CD14-positive monocyte (primary cell): ENCODE data around the gene HYDIN. TPM values are rescaled to one million over a fixed set of nuclear protein-coding genes. Genes with fewer than 3 reads are reported as not detected.
"Not testable (repeated sequence)": the region's sequence is repeated elsewhere in the genome, so short reads cannot be mapped to it uniquely, and the experiment has no call there.

Experiments
- DNase-seq, 3 donors: peaks; one replicate each; pipeline ENCODE4 v3.0.0-alpha.2; 2011 to 2022
- H2AFZ ChIP-seq: 2 replicates; pipeline ENCODE4 v1.6.0; 2012; ENCODE audit warnings: mild to moderate bottlenecking, low read depth, low read length, inconsistent platforms; ENCODE audit not compliant: insufficient read depth, poor library complexity, severe bottlenecking
- H3K27ac ChIP-seq, 2 donors: 1 replicate in 1 of 2; 2 replicates in 1 of 2; pipeline ENCODE4 v1.5.1; 2012 to 2013; ENCODE audit warnings: low read length in 2 of 2, control low read depth in 1 of 2, inconsistent platforms in 1 of 2, low read depth in 1 of 2, mild to moderate bottlenecking in 1 of 2
- H3K27me3 ChIP-seq, 2 donors: one replicate each; pipeline versions ENCODE4 v1.6.0 to v1.6.1; 2011 to 2013; ENCODE audit warnings: low read length in 2 of 2; ENCODE audit not compliant: control insufficient read depth in 2 of 2, insufficient read depth in 2 of 2
- H3K36me3 ChIP-seq, 2 donors: replicated peaks in 1 of 2; 1 replicate in 1 of 2; 2 replicates in 1 of 2; pipeline versions ENCODE4 v1.5.1 to v1.6.1; 2012 to 2013; ENCODE audit warnings: low read length in 2 of 2, control low read depth in 1 of 2, inconsistent platforms in 1 of 2, mild to moderate bottlenecking in 1 of 2; ENCODE audit not compliant: insufficient read depth in 2 of 2, control insufficient read depth in 1 of 2
- H3K4me1 ChIP-seq, 2 donors: 1 replicate in 1 of 2; 2 replicates in 1 of 2; pipeline versions ENCODE4 v1.5.1 to v1.6.1; 2012 to 2013; ENCODE audit warnings: low read length in 2 of 2, control low read depth in 1 of 2, inconsistent platforms in 1 of 2, mild to moderate bottlenecking in 1 of 2, moderate library complexity in 1 of 2; ENCODE audit not compliant: insufficient read depth in 2 of 2, control insufficient read depth in 1 of 2
- H3K4me2 ChIP-seq: replicated peaks from 2 replicates; pipeline ENCODE3; 2012; ENCODE audit warnings: low read length, moderate library complexity, mild to moderate bottlenecking; ENCODE audit not compliant: poor library complexity, severe bottlenecking; ENCODE audit errors: extremely low read depth
- H3K4me3 ChIP-seq, 3 experiments: fragments of 200-600 bp in 1 of 3; sonication (generic) in 1 of 3; replicated peaks in 1 of 3; 1 replicate in 2 of 3; 2 replicates in 1 of 3; pipeline ENCODE4 v1.5.1; 2011 to 2013; ENCODE audit warnings: low read length in 3 of 3, mild to moderate bottlenecking in 3 of 3, control low read depth in 2 of 3, low read depth in 2 of 3, inconsistent platforms in 1 of 3, moderate library complexity in 1 of 3
- H3K79me2 ChIP-seq: 2 replicates; pipeline ENCODE4 v1.6.0; 2012; ENCODE audit warnings: mild to moderate bottlenecking, control low read depth, inconsistent platforms, low read length, moderate library complexity; ENCODE audit not compliant: insufficient read depth
- H3K9ac ChIP-seq: 2 replicates; pipeline ENCODE4 v1.6.0; 2017; ENCODE audit warnings: low read length, mild to moderate bottlenecking; ENCODE audit not compliant: insufficient read depth, poor library complexity, severe bottlenecking
- H3K9me3 ChIP-seq, 2 donors: replicated peaks in 1 of 2; 1 replicate in 1 of 2; 2 replicates in 1 of 2; pipeline versions ENCODE4 v1.5.1 to v1.6.1; 2012 to 2013; ENCODE audit warnings: low read length in 2 of 2, control low read depth in 1 of 2; ENCODE audit not compliant: control insufficient read depth in 1 of 2, insufficient read depth in 1 of 2
- H4K20me1 ChIP-seq: 2 replicates; pipeline ENCODE4 v1.6.0; 2012; ENCODE audit warnings: mild to moderate bottlenecking, low read length, control low read depth, moderate library complexity; ENCODE audit not compliant: insufficient read depth
- H3K27ac Mint-ChIP-seq, 7 donors: one replicate each; pipeline ENCODE4 v1.8.0; 2020; ENCODE audit warnings: mild to moderate bottlenecking in 7 of 7, mixed read lengths in 7 of 7, moderate library complexity in 6 of 7, inconsistent platforms in 2 of 7
- H3K27me3 Mint-ChIP-seq, 3 donors: one replicate each; pipeline ENCODE4 v1.8.0; 2021 to 2022; ENCODE audit warnings: low read depth in 3 of 3, mild to moderate bottlenecking in 3 of 3, mixed read lengths in 3 of 3, moderate library complexity in 3 of 3, inconsistent platforms in 1 of 3
- H3K36me3 Mint-ChIP-seq, 2 donors: one replicate each; pipeline ENCODE4 v1.8.0; 2020; ENCODE audit warnings: mixed read lengths in 2 of 2, inconsistent platforms in 1 of 2, mild to moderate bottlenecking in 1 of 2
- H3K4me1 Mint-ChIP-seq: one replicate; pipeline ENCODE4 v1.8.0; 2020; ENCODE audit warnings: mild to moderate bottlenecking, mixed read lengths
- H3K4me3 Mint-ChIP-seq, 2 donors: one replicate each; pipeline ENCODE4 v1.8.0; 2020; ENCODE audit warnings: mild to moderate bottlenecking in 2 of 2, mixed read lengths in 2 of 2, moderate library complexity in 1 of 2
- H3K9me3 Mint-ChIP-seq, 7 donors: one replicate each; pipeline ENCODE4 v1.8.0; 2020 to 2022; ENCODE audit warnings: mixed read lengths in 7 of 7, mild to moderate bottlenecking in 6 of 7, moderate library complexity in 6 of 7, inconsistent platforms in 2 of 7
- WGBS: methylation state at CpG from one replicate; pipeline ENCODE4 v1.1.5; 2013; ENCODE audit warnings: missing lambda C conversion rate; ENCODE audit not compliant: insufficient coverage; 5-methylcytosine and 5-hydroxymethylcytosine counted together
- intact Hi-C, 2 donors: fragments of 100-400 bp; cut with micrococcal nuclease; formaldehyde crosslinking; loops; one replicate each; pipeline versions ENCODE4 v1.15.0 to v1.15.1; 2023
- polyA plus RNA-seq, 3 donors: library from polyadenylated mRNA; depleted of rRNA in 1 of 3; unstranded in 2 of 3; stranded (reverse) in 1 of 3; fragments of 300-500 nt in 2 of 3; fragments of >200 nt in 1 of 3; fragmentation: Illumina TruSeq in 2 of 3; gene quantifications; 1 replicate in 2 of 3; 2 replicates in 1 of 3; pipeline ENCODE4 v1.2.3, GENCODE V29; 2012 to 2021

Gene HYDIN
- polyA plus RNA-seq, 3 donors = not detected

GRCh38 chr16:70882311-70882710, 348.2 kb downstream of the HYDIN start:
- H3K4me2 ChIP-seq, H3K9me3 Mint-ChIP-seq, DNase-seq, H3K27ac ChIP-seq, H3K79me2 ChIP-seq, H3K27me3 Mint-ChIP-seq, H3K36me3 ChIP-seq, H3K27ac Mint-ChIP-seq, H2AFZ ChIP-seq, H3K9me3 ChIP-seq, H3K4me1 ChIP-seq, H3K4me3 ChIP-seq, H3K9ac ChIP-seq, H4K20me1 ChIP-seq, H3K36me3 Mint-ChIP-seq, H3K4me3 Mint-ChIP-seq, H3K4me1 Mint-ChIP-seq, H3K27me3 ChIP-seq, intact Hi-C loops: not testable (repeated sequence)
- WGBS = no CpG with 5 or more reads among the region's 8 CpGs

- H3K9me3 ChIP-seq, H3K36me3 Mint-ChIP-seq, H3K27ac Mint-ChIP-seq, intact Hi-C loops, H3K27ac ChIP-seq, H3K4me2 ChIP-seq, H3K27me3 Mint-ChIP-seq, H4K20me1 ChIP-seq, DNase-seq, H3K9me3 Mint-ChIP-seq, H3K4me3 ChIP-seq, H3K4me1 ChIP-seq, H3K79me2 ChIP-seq, H3K4me3 Mint-ChIP-seq, H3K36me3 ChIP-seq, H2AFZ ChIP-seq, H3K27me3 ChIP-seq, H3K9ac ChIP-seq, H3K4me1 Mint-ChIP-seq: not testable (repeated sequence)
- WGBS = no CpG with 5 or more reads among the region's 5 CpGs
Observed at GRCh38 chr16:70877895-70878294, 352.6 kb downstream of the HYDIN start.

DNA sequence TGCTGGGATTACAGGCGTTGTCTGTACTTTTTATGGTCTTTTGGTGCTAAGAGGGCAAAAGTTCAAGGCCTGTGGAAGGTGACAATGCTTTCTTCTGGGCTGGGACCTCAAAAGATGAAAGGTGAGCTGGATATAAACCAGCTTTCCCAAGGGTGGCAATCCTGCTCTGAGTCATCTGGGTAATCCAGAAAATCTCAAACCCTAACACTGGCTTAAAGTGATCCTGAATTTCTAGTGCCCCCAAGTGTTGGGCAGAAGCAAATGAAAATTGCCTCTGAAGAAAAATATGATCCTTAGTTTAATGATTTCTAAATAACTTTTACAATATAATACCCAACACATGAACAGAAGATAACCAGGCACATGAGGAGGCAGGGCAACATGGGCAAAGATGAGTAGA, 354.1 kb downstream of the HYDIN start:
- H3K4me1 ChIP-seq, DNase-seq, H3K79me2 ChIP-seq, H3K27ac ChIP-seq, intact Hi-C loops, H3K9me3 ChIP-seq, H3K9ac ChIP-seq, H3K4me2 ChIP-seq, H3K27me3 Mint-ChIP-seq, H3K4me1 Mint-ChIP-seq, H3K36me3 ChIP-seq, H3K27me3 ChIP-seq, H3K4me3 Mint-ChIP-seq, H3K27ac Mint-ChIP-seq, H3K36me3 Mint-ChIP-seq, H4K20me1 ChIP-seq, H3K4me3 ChIP-seq, H2AFZ ChIP-seq, H3K9me3 Mint-ChIP-seq: not testable (repeated sequence)
- no CpG with 5 or more reads among the region's 1 CpG for WGBS

GRCh38 chr16:70864698-70865097, 365.8 kb downstream of the HYDIN start:
- H4K20me1 ChIP-seq, H2AFZ ChIP-seq, DNase-seq, H3K4me2 ChIP-seq, H3K27ac ChIP-seq, H3K27me3 Mint-ChIP-seq, H3K36me3 ChIP-seq, intact Hi-C loops, H3K9ac ChIP-seq, H3K4me3 ChIP-seq, H3K4me1 ChIP-seq, H3K9me3 Mint-ChIP-seq, H3K79me2 ChIP-seq, H3K4me3 Mint-ChIP-seq, H3K36me3 Mint-ChIP-seq, H3K27ac Mint-ChIP-seq, H3K27me3 ChIP-seq, H3K4me1 Mint-ChIP-seq, H3K9me3 ChIP-seq: not testable (repeated sequence)
- WGBS = 100% methylated on average over 3 of the region's 5 CpGs
